Measurements from ENCODE around the gene ANO7.
"Not testable (repeated sequence)": the region's sequence is repeated elsewhere in the genome, so short reads cannot be mapped to it uniquely, and the experiment has no call there.

ANO7 gene

DNA sequence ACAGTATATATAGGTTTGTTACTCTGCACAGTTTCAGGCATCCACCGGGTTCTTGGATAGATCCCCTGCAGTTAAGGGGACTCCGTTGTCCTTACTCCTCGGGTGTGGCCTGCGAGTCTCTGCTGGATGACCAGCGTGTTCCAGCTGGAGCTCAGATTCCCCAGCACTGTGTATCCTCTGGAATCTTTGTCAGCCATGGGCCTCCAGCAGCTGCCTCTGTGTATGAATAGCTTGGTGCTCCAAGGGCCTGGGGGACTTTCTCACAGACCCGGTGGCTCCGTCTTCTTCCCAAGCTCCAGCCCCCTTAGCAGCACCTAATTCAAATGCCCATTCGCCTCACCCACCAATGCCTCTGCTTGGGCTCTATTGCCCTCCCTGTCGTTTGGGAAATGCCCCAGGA is 6.3 kb downstream of the ANO7 start:
- DNase-seq: no peak

DNA sequence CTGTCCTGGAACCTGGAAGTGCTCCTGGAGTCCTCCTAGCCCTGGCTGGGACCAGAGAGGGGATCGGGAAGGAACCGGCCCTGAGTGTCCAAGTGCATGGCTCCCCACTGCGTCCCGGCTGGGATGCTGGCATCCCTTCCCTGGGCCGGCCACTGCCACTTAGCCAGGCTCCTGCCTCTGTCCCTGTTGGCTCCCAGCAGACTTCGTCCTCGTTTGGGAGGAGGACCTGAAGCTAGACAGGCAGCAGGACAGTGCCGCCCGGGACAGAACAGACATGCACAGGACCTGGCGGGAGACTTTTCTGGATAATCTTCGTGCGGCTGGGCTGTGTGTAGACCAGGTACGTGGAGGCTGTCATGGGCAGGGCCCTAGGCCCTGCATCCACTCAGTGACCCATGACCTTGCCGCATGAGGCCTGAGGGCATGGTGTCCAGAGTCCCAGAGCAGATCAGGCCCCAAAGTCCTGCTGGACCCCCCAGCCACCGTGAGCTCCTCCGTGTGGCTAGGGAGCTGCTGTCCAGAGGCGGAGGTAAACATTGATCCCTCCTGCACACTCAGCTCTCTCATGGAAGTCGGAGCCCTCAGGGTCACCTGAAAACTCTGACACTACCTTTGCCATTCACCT is 7.1 kb downstream of the ANO7 start:
- no peak for DNase-seq

DNA sequence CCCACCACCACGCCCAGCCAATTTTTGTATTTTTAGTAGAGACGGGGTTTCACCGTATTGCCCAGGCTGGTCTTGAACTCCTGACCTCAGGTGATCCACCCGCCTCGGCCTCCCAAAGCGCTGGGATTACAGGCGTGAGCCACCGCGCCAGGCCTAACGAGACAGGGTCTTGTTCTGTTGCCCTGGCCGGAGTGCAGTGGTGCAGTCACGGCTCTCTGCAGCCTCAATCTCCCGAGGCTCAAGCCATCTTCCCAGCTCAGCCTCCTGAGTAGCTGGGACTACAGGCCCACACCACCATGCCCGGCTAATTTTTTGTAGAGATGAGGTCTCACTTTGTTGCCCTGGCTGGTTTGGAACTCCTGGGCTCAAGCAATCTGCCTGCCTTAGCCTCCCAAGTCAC is 8.8 kb downstream of the ANO7 start:
- not testable (repeated sequence) for DNase-seq

DNA sequence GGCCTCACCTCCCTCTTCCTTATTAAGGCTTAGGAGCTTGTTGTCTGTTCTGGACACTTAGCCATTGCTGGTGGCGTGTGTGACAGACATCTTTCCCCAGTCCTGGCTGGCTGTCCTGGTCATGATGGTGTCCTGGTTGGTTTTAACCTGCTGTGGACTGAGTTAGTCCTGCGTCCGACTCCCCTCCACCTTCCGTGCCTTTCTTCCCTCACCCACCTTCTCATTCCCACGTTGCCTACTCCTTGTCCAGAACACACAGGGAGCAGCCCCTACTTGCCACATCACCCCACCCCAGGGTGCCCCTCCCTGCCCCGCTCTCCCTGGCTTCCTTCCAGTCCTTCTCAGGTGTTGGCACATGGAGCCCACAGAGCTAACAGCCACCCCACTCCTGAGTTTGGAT is 9.5 kb downstream of the ANO7 start:
- no peak for DNase-seq

DNA sequence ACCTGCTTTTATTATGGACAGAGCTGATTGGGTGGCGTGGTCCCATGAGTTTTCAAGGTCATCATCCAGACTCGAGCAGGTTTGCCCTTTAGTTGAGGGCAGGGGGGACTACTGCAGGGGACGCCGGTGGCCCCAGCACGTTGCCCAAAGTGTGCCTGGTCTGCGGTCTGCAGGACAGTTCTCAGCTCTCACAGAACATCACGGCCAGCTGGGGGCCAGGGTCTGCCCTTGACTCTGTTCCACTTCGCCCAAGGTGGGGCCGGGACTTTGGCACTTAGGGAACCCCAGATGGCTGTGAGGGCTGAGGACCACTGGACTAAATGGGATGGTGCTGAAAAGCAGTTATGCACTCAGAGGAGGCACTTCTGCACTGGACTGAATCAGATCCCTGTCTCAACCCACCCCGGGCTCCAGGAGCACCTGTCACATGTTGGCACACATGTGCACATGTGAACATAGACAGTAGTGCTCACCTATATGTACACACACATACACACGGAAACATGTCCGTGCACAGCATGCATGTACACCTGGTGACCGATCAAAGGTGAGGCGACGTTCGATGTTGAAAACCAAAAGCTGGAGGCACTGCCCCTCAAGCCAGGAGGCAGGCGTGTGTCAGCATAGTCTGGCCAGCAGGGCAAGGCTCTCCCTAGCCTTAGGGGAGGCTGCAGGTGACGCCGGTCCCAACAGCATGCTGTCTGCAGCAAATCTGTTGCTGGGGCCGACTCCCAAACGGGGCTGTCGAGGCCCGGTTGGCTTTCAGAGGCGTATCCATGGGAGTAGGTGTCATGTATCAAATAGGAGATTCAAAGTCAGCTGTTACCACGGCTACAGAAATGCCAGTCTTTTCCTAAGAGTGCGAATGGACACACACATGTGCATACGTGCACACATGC is 10.2 kb downstream of the ANO7 start:
- no peak for DNase-seq

DNA sequence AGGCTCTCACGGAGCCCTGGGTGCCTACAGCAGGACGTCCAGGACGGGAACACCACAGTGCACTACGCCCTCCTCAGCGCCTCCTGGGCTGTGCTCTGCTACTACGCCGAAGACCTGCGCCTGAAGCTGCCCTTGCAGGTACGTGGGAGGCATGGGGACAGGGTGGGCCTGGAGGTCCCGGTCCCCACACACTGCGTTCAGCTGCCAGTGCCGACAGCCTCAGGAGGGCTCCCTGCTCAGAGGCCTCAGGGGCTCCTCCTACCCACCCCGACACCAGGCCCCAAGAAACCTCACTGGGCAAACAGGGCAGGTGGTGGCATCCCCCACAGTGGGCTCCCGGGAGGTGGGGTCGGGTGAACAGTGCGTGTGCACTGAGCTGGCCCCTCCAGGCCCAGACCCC is 10.8 kb downstream of the ANO7 start:
- DNase-seq: no peak

DNA sequence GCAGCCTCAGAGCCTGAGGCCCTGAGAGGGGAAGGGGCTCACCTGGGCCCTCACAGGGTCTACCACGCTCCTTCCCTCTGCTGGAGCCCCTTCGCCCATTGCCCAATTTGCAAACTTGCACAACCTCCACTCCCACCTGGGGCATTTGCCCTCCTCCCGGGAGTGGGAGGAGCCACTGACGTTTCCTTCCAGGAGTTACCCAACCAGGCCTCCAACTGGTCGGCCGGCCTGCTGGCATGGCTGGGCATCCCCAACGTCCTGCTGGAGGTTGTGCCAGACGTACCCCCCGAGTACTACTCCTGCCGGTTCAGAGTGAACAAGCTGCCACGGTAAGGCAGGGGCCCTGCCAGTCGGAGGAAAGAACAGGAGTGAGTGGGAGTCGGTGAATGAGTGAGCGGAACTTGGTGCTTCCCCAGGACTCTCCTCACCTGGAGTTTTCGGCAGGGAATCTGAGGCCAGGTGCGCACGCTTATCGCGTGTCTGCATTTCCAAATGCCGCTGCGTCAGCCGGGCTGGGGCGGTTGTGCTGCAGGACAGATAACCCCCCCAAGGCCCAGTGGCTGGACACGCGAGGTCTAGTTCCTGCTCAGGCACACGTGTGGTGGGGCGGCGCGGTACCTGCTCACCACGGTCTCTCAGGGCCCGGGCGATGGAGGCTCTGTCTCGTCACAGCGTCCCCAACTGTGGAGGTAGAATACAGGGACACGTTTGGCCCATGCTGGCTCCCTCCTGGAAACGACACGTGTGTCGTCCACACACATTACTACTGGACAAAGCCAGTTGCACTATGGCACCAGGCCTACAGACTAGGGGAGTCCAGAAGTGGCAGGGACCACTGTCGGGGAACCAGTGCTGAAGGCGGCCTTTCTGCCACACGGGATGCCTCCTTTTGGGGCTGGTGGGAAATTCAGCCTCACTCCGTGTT is 11.7 kb downstream of the ANO7 start:
- no peak for DNase-seq

DNA sequence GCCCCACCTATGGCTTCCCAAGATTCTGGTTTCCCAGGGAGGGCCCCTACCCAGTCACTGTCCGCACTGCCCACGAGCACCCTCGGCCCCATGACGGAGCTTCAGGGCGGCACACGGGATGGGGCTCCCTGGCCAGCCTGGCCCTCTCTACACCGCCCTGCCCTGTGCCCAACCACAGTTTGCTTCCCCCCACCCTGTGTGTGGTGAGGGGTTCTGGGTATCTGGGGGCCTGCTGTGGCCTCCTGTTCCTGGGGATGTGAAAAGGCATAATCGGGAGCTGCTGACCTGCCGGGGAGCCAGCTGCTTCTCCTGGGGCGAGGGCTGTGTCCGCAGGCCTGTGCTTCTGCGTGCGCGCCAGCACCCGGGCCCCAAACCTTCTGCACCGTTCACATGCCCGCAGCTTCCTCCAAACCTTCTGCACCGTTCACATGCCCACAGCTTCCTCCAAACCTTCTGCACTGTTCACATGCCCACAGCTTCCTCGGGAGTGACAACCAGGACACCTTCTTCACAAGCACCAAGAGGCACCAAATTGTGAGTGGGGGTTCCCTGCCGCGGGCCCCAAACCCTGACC is 12.4 kb downstream of the ANO7 start:
- DNase-seq: no peak

DNA sequence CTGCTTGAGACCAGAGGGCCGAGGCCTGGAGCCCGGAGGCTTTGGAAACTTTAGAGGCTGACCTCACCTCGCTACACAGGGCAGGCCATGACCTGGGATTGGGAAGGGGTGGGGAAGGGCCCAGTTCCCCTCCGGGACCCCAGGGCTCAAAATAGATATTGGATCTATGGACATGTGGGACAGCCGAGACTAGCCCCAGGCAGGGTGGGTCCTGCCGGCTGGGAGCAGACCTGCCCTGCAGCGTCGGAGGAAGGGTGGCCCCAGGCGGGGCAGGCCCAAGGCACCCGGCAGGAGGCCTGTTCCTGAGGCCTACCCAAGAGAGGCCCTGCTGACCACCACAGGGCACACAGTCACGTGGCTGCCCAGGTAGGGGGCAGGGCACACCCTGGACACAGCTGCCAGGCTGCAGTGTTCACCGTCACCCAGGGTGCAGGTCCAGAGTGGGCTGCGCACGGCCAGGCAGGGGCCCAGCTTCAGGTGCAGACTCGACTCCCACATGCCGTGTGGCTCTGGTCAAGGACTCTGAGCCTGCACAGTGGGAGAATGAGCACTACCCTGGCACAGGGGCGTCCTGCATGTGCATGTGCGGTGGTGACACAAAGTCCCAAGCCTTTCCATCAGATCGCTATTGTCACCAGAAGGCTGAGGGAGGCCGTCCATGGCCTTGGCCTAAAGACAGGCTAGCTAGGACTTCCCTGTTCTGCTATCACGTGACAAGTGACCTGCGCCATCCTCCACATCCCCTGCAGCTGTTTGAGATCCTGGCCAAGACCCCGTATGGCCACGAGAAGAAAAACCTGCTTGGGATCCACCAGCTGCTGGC is 13.2 kb downstream of the ANO7 start:
- no peak for DNase-seq

DNA sequence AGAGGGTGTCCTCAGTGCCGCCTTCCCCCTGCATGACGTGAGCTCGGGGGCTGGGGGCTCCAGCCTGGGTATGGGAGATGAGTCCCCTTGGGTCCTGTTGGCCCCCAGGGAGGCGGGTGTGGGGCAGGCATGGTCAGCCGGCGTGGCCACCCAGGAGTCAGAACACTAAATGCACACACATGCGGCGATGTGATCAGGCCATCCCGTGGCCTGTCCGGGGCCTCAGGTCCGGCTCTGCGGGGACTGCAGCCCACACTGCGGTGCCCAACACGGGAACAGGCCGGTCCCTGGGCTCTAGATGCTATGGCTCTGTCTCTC is 13.8 kb downstream of the ANO7 start:
- no peak for DNase-seq

DNA sequence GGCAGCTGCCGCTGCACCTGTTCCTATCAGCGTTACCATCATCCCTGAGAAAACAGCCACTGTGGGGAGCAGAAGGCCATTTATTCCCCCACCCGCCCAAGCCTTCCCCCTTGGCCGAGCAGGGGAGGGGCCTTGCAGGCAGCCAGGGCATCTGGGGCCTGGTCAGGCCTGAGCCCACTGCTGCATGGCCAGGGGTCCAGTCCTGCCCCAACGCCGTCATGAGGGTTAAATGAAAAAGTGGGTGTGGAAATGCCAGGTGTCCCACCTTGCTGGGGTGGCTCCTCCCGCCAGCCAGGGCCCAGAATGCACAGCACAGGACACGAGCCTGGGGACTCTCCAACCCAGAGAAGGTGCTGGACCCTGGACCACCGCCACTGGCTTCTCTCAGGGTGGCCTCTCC is 14.2 kb downstream of the ANO7 start:
- DNase-seq: no peak

DNA sequence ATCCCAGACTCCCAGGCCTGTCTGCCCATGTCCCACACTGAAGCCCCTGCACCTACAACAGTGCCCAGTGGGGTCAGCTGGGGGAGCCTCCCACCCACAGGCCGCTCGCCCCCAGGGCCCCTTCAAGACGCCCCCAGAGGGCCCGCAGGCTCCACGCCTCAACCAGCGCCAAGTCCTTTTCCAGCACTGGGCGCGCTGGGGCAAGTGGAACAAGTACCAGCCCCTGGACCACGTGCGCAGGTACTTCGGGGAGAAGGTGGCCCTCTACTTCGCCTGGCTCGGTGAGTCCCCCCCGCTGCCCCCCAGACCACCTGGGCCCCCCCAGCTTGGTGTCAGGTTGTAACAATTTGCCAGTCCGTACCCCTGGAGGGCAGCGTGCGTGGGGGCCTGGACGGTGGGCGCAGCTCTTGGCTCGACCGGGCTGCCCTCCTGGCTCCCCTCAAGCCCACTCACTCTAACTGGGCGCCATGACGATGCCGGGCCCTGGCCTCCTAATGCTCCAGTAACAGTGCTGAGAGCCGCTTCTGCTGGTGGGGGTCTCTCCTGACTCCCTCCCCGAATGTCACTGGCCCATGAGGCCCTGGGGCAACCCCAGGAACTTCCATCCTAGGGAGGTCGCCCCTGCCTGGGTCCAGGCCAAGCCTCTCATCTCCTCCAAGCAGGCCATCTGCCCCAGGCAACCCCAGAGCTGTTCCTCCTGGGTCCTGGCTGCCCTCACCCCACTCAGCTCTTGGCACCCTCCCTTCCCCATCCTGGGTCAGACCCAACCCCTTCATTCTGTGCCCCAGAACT is 14.9 kb downstream of the ANO7 start:
- no peak for DNase-seq

DNA sequence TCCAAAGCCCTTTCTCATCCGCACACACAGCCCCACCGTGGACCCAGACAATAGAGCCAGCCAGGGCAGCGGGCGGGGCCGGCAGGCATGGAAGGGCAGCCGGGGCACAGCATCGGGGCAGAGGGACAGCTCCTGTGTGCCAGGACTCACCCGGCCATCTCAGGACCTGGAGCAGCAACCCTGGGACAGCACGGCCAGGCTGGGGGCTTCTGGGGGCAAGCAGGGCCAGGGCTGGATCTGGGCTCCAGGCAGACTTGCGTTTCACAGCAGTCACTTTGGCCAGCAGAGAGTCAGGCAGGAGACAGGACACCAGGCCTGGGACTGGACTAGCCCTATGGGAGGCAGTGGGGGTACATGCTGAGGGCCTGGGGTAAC is 15.5 kb downstream of the ANO7 start:
- DNase-seq: no peak

DNA sequence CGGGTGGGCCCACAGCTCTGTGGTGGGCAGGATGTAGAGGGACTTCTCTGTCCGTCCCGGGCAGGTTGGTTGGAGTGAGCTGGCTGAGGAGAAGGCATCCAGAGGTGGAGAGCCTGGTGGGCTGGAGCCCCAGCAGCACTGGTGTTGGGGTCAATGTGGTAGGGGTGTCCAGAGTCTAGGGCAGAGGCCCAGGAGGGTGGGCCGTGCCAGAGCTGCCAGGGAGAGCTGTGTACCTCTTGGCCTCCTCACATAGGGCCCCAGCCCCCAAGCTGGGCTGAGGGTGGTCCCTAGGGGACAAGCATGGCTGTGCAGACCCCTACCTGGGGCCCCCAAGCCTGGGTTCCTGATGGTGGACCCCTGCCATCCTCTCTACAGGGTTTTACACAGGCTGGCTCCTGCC is 16.0 kb downstream of the ANO7 start:
- DNase-seq: no peak

DNA sequence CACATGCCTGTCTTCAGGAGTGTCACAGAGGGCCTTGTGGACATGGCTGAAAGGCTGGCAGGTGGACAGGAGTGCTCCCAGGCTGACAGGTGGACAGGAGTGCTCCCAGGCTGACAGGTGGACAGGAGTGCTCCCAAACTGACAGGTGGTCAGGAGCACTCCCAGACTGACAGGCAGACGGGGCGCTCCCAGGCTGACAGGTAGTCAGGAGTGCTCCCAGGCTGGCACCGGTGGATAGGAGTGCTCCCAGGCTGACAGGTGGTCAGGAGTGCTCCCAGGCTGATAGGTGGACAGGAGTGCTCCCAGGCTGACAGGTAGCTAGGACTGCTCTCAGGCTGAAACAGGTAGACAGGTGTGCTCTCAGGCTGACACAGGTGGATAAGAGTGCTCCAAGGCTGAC is 16.6 kb downstream of the ANO7 start:
- DNase-seq: no peak

DNA sequence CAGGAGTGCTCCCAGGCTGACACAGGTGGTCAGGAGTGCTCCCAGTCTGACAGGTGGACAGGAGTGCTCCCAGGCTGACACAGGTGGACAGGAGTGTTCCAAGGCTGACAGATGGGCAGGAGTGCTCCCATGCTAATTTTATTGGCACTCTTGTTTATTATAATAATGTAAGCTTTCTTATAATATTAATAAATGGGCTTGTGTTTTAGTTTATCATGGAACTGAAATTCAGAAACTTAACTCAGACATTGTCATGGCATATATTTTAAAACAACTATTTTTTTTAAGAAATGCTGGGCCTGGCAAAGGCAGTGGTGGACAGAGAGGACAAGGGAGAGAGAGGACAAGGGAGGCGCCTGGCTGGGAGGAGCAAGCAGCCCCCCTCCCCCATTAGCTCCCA is 18.7 kb downstream of the ANO7 start:
- DNase-seq: no peak

DNA sequence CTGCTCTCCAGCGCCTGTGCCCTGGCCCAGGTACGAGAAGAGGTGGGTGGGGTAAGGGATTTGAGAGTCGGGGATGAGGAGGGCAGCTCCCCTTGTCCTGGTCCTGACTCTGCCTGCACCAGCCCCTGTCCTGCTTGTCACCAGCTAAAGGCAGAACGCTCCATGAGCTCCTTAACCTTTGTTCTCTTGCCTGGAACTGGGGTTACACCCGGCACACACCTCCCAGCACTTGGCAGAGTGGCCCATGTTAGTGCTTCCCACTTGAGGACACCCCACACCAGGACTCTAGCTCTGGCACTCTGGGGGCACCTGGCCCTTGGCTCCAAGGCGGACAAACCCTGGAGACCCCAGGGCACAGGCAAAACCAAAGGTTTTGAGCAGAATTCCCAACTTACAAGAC is 19.2 kb downstream of the ANO7 start:
- DNase-seq: no peak

DNA sequence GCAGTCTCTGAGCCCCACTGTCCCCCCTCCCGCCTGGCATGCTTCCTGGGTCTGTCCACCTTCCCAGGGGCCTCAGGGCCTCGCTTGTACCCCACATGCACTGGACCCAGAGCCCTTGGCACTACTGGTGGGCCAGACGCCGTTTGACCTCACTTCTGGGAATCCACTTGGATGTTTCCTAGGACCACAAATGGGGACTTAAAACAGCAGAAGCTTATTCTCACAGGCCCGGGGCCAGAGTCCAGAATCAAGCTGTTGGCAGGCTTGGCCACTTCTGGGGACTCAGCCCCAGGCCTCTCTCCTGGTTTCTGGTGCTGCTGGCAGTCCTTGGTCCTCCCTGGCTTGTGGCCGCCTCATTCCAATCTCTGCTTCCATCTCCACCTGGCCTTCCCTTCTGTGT is 19.6 kb downstream of the ANO7 start:
- no peak for DNase-seq

DNA sequence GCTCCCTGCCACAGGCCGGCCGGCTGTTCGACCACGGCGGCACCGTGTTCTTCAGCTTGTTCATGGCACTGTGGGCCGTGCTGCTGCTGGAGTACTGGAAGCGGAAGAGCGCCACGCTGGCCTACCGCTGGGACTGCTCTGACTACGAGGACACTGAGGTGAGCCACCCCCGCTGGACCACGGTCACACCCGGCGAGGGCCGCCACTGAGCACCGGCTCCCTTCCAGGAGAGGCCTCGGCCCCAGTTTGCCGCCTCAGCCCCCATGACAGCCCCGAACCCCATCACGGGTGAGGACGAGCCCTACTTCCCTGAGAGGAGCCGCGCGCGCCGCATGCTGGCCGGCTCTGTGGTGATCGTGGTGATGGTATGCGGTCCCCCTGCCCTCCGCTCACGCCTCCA is 20.8 kb downstream of the ANO7 start:
- no peak for DNase-seq

DNA sequence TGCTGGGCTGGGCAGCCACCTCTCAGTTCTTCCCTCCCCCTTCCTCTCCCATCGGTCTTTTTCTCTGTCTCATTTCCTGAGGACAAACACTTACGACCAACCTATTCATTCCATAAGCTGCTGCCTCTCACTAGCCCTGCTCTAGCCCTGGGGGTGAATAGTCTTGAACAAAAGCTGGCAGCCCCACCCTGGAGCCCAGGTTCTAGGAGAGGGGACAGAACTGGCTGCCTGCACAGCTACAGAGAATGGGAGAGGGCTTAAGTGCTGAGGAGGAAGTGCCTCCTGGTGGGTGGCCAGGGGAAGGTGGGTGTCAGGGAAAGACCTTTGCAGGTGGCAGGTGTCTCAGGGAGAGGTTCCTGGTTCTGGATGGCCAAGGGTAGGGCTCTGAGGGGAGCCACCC is 22.8 kb downstream of the ANO7 start:
- no peak for DNase-seq

DNA sequence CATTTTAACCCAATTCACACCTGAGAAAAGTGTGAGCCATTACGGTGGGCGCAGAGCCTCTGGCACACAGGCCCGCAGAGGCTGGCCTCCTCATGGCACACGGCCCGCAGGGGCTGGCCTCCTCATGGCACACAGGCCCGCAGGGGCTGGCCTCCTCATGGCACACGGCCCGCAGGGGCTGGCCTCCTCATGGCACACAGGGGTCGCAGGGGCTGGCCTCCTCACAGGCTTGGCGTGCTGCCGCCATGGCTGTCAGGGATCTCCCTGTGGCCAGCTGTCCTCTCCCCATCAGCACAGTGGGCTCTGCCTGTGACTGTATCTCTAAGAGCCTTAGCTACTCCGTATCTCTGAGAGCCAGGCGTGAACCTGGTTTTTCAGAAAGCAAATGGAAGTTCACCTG is 24.6 kb downstream of the ANO7 start:
- DNase-seq: no peak

DNA sequence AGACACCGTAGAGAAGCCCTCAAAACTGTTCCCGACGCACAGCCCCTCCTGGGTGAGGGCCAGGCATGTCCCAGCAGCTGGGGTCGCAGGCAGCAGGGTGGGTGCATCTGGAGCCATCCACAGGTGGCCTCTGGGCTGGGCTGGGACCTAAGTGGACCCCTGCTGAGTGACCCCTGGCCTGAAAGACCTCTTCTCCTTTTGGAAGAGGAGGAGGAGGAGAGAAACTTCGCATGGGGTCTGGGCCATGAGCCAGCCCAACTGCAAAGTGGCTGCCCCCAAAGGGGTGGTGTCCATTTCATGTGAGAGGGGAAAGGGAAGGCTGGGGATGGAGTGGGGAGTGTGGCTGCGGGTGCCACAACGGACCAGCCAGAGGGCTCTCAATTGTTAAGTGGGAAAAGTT is 25.1 kb downstream of the ANO7 start:
- no peak for DNase-seq

All from stimulated activated CD4-positive, alpha-beta T cell treated with anti-CD3 and anti-CD28 coated beads, Interleukin-2, amount 100 ng/mL, for 48 hours (primary cell).